HepG2 (cell line): ENCODE results near the gene HDAC4. TPM values are rescaled to one million over a fixed set of nuclear protein-coding genes. Genes with fewer than 3 reads are reported as not detected.

Experiments
- ATAC-seq: fragments of 200-7000 bp; cut with Tn5 transposase; 3 replicates; pipeline ENCODE4 v1.9.1; 2020; ENCODE audit warnings: mild to moderate bottlenecking, moderate library complexity
- BruUV-seq: library from RNA; stranded (reverse); fragments of 400-500 nt; replicated peaks from 2 replicates; lab custom pipeline; 2021; lab: Mats Ljungman, UMichigan
- CTCF ChIA-PET: fragments of 300-600 bp; formaldehyde crosslinking; extraction: SDS; loops from one replicate; lab custom pipeline; 2021; ENCODE audit warnings: low total read pairs, inconsistent platforms, low intra/inter-chr PET ratio; lab: Yijun Ruan, JAX
- POLR2A ChIA-PET: fragments of 350-600 bp; sonication (Branson Sonifier 250); formaldehyde crosslinking; loops from one replicate; lab custom pipeline; 2020; ENCODE audit warnings: antibody characterized with exemption, inconsistent platforms; lab: Yijun Ruan, JAX
- DNase-seq: peaks from one replicate; pipeline ENCODE4 v3.0.0-alpha.2; 2015; ENCODE audit warnings: low spot score
- FAIRE-seq: peaks from 3 replicates; lab custom pipeline; 2011; peaks lifted over from hg19 to GRCh38; lab: Jason Lieb, UNC
- H2AFZ ChIP-seq: one replicate; pipeline ENCODE4 v1.6.1; 2011; ENCODE audit warnings: low read length, inconsistent platforms
- H3K27ac ChIP-seq: fragments of 300-600 bp; 3 replicates; pipeline ENCODE4 v1.8.0; 2011; ENCODE audit warnings: mixed run types, mild to moderate bottlenecking, mixed read lengths, low read length, inconsistent platforms; ENCODE audit not compliant: insufficient read depth; ENCODE audit errors: extremely low read length
- H3K27me3 ChIP-seq, 2 experiments: fragments of 200-600 bp in 1 of 2; 2 replicates in 1 of 2; 3 replicates in 1 of 2; pipeline versions ENCODE4 v1.6.0 to v1.8.0; 2011; ENCODE audit warnings: low read length in 2 of 2, mild to moderate bottlenecking in 2 of 2, moderate library complexity in 2 of 2, inconsistent platforms in 1 of 2; ENCODE audit not compliant: insufficient read depth in 2 of 2, control insufficient read depth in 1 of 2
- H3K36me3 ChIP-seq, 2 experiments: fragments of 200-600 bp in 1 of 2; replicated peaks in 1 of 2; 2 replicates in 1 of 2; 3 replicates in 1 of 2; pipeline versions ENCODE4 v1.5.1 to v1.8.0; 2011; ENCODE audit warnings: low read length in 2 of 2, inconsistent platforms in 1 of 2; ENCODE audit not compliant: insufficient read depth in 2 of 2, control insufficient read depth in 1 of 2
- H3K4me1 ChIP-seq: 2 replicates; pipeline ENCODE4 v1.5.1; 2012; ENCODE audit warnings: low read length, inconsistent platforms; ENCODE audit not compliant: insufficient read depth
- H3K4me2 ChIP-seq: 2 replicates; pipeline ENCODE4 v1.6.0; 2011; ENCODE audit warnings: low read depth, low read length, inconsistent platforms
- H3K4me3 ChIP-seq, 3 experiments: fragments of 200-600 bp in 1 of 3; sonication (generic), shearing (Covaris generic) in 1 of 3; replicated peaks in 1 of 3; 2 replicates each; pipeline ENCODE4 v1.5.1; 2011 to 2016; ENCODE audit warnings: low read length in 3 of 3, inconsistent platforms in 2 of 3, low read depth in 2 of 3, mild to moderate bottlenecking in 2 of 3, control low read depth in 1 of 3, mixed read lengths in 1 of 3; ENCODE audit not compliant: insufficient read depth in 1 of 3
- H3K79me2 ChIP-seq: one replicate; pipeline ENCODE4 v1.6.1; 2011; ENCODE audit warnings: low read length, inconsistent platforms; ENCODE audit not compliant: insufficient read depth
- H3K9ac ChIP-seq: 2 replicates; pipeline ENCODE4 v1.6.0; 2011; ENCODE audit warnings: mild to moderate bottlenecking, low read depth, low read length, inconsistent platforms; ENCODE audit not compliant: insufficient read depth
- H3K9me3 ChIP-seq: 2 replicates; pipeline ENCODE4 v1.5.1; 2012; ENCODE audit warnings: mild to moderate bottlenecking, low read length
- H4K20me1 ChIP-seq: 2 replicates; pipeline ENCODE4 v1.6.0; 2011; ENCODE audit warnings: inconsistent platforms, mild to moderate bottlenecking, low read length, moderate library complexity; ENCODE audit not compliant: insufficient read depth
- ELF3 ChIP-seq: IDR thresholded peaks from 2 replicates; pipeline ENCODE4 v1.6.1; 2016; ENCODE audit warnings: missing genetic modification reagents, missing compliant biosample characterization
- FOSL2 ChIP-seq: sonication (generic); formaldehyde crosslinking; IDR thresholded peaks from 2 replicates; pipeline ENCODE4 v1.4.0; 2020; ENCODE audit warnings: missing genetic modification reagents
- KDM1A ChIP-seq: IDR thresholded peaks from 2 replicates; pipeline ENCODE4 v1.6.1; 2016; ENCODE audit warnings: missing compliant biosample characterization
- MIER3 ChIP-seq: IDR thresholded peaks from 2 replicates; pipeline ENCODE4 v1.6.1; 2016; ENCODE audit warnings: missing compliant biosample characterization, borderline replicate concordance
- NFKB2 ChIP-seq: sonication (generic); formaldehyde crosslinking; IDR thresholded peaks from 2 replicates; pipeline ENCODE4 v1.4.0; 2020; ENCODE audit warnings: missing genetic modification reagents, borderline replicate concordance
- RARA ChIP-seq: IDR thresholded peaks from 2 replicates; pipeline ENCODE4 v1.6.1; 2016; ENCODE audit warnings: missing genetic modification reagents, missing compliant biosample characterization
- SAP130 ChIP-seq: IDR thresholded peaks from 2 replicates; pipeline ENCODE4 v1.6.1; 2016; ENCODE audit warnings: low read depth
- TEAD3 ChIP-seq: optimal IDR thresholded peaks from 2 replicates; pipeline ENCODE3; 2016; ENCODE audit warnings: borderline replicate concordance
- ZBTB49 ChIP-seq: sonication (generic); formaldehyde crosslinking; IDR thresholded peaks from 2 replicates; pipeline ENCODE4 v1.4.0; 2020; ENCODE audit warnings: missing genetic modification reagents, borderline replicate concordance
- ZFX ChIP-seq: sonication (generic); formaldehyde crosslinking; IDR thresholded peaks from 2 replicates; pipeline ENCODE4 v1.4.0; 2020; ENCODE audit warnings: mild to moderate bottlenecking, low read depth, missing genetic modification reagents, moderate library complexity
- ZNF598 ChIP-seq: sonication (generic); formaldehyde crosslinking; IDR thresholded peaks from 2 replicates; pipeline ENCODE4 v1.5.1; 2020; ENCODE audit warnings: mild to moderate bottlenecking, missing genetic modification reagents, borderline replicate concordance
- WGBS: methylation state at CpG from one replicate; pipeline ENCODE4 v1.1.6; 2017; ENCODE audit warnings: low lambda C conversion rate; 5-methylcytosine and 5-hydroxymethylcytosine counted together
- in situ Hi-C: cut with HindIII; loops from 2 replicates; pipeline ENCODE4 v1.10.0; 2017; ENCODE audit warnings: low pct_unique_long_range_greater_than_20kb; ENCODE audit not compliant: extremely low pct_ligation_motif_present
- intact Hi-C: fragments of 100-400 bp; cut with micrococcal nuclease; formaldehyde crosslinking; loops from one replicate; pipeline ENCODE4 v1.10.0; 2022; ENCODE audit not compliant: unreplicated experiment
- polyA plus RNA-seq, 8 experiments: library from polyadenylated mRNA; depleted of rRNA in 3 of 8; stranded (reverse) in 7 of 8; unstranded in 1 of 8; fragments of >200 nt; fragmentation: Illumina TruSeq in 4 of 8; extraction: Trizol in 4 of 8; gene quantifications; 2 replicates each; pipeline versions ENCODE4 v1.2.1 to v1.2.3, GENCODE V29; 2011 to 2016; ENCODE audit warnings: low read depth in 4 of 8, missing spikeins in 1 of 8, mixed read lengths in 1 of 8; ENCODE audit not compliant: insufficient read depth in 1 of 8
- total RNA-seq, 5 experiments: library from RNA; depleted of rRNA; stranded (reverse); fragments of >200 nt; fragmentation: Illumina TruSeq; extraction: Trizol; gene quantifications; 2 replicates each; pipeline ENCODE4 v1.2.3, GENCODE V29; 2016; ENCODE audit warnings: low read depth in 1 of 5
- TF ChIP-seq, protein P1 (sequence below), 2 experiments: sonication (generic) in 1 of 2; formaldehyde crosslinking in 1 of 2; IDR thresholded peaks; 2 replicates each; pipeline versions ENCODE4 v1.4.0 to v1.6.1; 2016 to 2020; ENCODE audit warnings: borderline replicate concordance in 1 of 2, low read depth in 1 of 2, mild to moderate bottlenecking in 1 of 2, missing genetic modification reagents in 1 of 2

Gene HDAC4
- total and polyA plus RNA-seq, 2 of the 13 experiments (the other 11 are each of a cell fraction or from before 2014, with no cell fraction given) = 10.1 to 11.5 TPM

DNA sequence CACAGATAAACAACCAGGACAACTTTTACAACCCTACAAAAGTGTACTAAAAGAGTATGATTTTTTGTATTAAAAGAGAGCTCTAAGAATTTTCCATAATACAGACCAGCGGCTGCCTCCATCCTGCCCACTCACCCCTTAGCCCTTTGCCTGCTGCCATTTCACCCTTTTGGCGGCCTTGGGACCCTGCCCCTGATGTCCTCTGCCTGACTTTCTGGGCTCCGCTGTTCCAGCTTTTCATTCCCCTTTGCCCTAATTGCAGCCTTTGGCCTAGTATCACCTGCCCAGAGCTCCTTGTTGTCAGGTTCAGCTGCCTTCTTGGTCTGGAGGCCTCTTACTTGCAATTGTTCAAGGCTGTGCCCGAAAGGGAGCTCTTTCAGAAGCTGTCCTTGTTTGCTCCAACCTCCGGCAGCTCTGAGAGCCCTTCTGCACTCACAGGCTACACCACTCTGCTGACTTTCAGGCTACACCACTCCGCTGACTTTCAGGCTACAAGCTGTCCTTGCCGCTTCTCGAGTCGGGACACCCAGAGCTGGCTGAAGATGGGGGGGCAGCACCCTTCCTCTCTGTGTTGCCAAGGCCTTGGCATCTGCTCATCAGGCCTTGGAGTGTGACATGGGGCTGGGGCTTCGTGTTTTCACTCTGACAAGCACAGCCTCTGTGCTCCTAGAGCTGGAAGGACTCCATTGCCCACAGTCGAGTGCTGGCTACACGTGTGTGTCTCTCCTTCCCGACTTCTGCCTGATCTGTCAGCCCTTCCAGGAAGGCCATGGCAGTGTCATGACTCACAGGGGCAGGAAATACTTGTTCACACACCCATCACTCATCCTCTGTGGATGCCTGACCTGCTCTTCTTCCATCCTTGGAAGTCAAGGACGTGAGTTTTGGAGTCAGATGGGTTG is 43.1 kb upstream of the HDAC4 start:
- no peak overlapping the region for H3K4me3 ChIP-seq
- TF ChIP-seq ELF3 (CRISPR knock-in tag) (peak; percentile 14; the same call in 1 of the 2 replicates), RARA (CRISPR knock-in tag) (0 out of 2 replicates have a peak, but pooled peaks have one; percentile 29), TEAD3 (peak; percentile 49), MIER3 (CRISPR knock-in tag) (no peak), KDM1A (CRISPR knock-in tag) (0 out of 2 replicates have a peak, but pooled peaks have one; percentile 9), SAP130 (CRISPR knock-in tag) (0 out of 2 replicates have a peak, but pooled peaks have one; percentile 11), ZBTB49 (CRISPR knock-in tag) (no peak), FOSL2 (CRISPR knock-in tag) (peak; percentile 89), ZFX (no peak), NFKB2 (CRISPR knock-in tag) (no peak), ZNF598 (CRISPR knock-in tag) (0 out of 2 replicates have a peak, but pooled peaks have one; percentile 13)
- TF ChIP-seq, protein P1, sequence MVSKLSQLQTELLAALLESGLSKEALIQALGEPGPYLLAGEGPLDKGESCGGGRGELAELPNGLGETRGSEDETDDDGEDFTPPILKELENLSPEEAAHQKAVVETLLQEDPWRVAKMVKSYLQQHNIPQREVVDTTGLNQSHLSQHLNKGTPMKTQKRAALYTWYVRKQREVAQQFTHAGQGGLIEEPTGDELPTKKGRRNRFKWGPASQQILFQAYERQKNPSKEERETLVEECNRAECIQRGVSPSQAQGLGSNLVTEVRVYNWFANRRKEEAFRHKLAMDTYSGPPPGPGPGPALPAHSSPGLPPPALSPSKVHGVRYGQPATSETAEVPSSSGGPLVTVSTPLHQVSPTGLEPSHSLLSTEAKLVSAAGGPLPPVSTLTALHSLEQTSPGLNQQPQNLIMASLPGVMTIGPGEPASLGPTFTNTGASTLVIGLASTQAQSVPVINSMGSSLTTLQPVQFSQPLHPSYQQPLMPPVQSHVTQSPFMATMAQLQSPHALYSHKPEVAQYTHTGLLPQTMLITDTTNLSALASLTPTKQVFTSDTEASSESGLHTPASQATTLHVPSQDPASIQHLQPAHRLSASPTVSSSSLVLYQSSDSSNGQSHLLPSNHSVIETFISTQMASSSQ (IDR thresholded peaks at IDR 0.05; ENCODE audit: low read depth) = no peak
- TF ChIP-seq, protein P1 (CRISPR knock-in tag; IDR thresholded peaks at IDR 0.05; ENCODE audit: borderline replicate concordance) = 0 out of 2 replicates have a peak, but pooled peaks have one; percentile 1
- H3K9me3 ChIP-seq = peaks cover 16% of the 10 kb centered on the region
- H2AFZ ChIP-seq = no peak overlapping the region
- in situ Hi-C loops (no loop called here), intact Hi-C loops (no loop called here)
- FAIRE-seq = peak; percentile 18
- peak overlapping the region; percentile 44 for H3K4me2 ChIP-seq
- POLR2A ChIA-PET = interaction anchor here (3.7 kb wide), 1 partner anchor 43 kb away, joined by 34 read pairs; the partner anchor contains the start of gene HDAC4
- no peak overlapping the region for H3K27ac ChIP-seq
- WGBS = 70% methylated on average over 14 of the region's 14 CpGs
- peak; percentile 66 for DNase-seq
- no peaks in the 10 kb centered on the region for H3K79me2 ChIP-seq
- no peak overlapping the region for H3K9ac ChIP-seq
- no peaks in the 10 kb centered on the region for H4K20me1 ChIP-seq
- no peaks in the 10 kb centered on the region for H3K36me3 ChIP-seq
- peaks cover 41% of the 10 kb centered on the region for H3K4me1 ChIP-seq
- peaks cover 2 to 15% of the 10 kb centered on the region in 2 experiments; a peak in 3 of 5 replicates for H3K27me3 ChIP-seq
- peak; percentile 32; the same call in 1 of the 3 replicates for ATAC-seq
- BruUV-seq = no TSS peak
- CTCF ChIA-PET = no interaction called here
